GM21528 (cell line): ENCODE data around the gene OR4D5.

Experiments
- ATAC-seq: cut with Tn5 transposase; IDR thresholded peaks from one replicate; pipeline ENCODE4 v1.9.1; 2021; ENCODE audit warnings: mild to moderate bottlenecking, moderate library complexity; ENCODE audit not compliant: unreplicated experiment, low FRiP score

OR4D5 gene

DNA sequence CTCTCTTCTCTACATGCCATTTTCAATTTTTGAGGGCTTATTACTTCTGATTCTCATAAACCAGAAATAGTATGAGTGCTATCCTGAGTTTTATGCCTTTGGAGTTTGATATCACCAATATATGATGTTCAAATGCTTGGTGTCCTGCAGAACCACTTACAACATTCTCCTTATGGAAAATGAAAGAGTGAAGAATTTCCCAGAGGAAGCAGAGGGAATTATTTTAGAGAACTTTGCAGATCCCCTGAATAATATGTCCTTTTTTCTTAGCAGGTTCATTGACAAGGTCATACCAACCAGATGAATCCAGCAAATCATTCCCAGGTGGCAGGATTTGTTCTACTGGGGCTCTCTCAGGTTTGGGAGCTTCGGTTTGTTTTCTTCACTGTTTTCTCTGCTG lies at the start of gene OR4D5:
Gene OR4D5 (plus strand): TSS at position 301 of the 400 bp plus-strand sequence. CDS start 0 bp downstream, at position 301.
- no peak for ATAC-seq

DNA sequence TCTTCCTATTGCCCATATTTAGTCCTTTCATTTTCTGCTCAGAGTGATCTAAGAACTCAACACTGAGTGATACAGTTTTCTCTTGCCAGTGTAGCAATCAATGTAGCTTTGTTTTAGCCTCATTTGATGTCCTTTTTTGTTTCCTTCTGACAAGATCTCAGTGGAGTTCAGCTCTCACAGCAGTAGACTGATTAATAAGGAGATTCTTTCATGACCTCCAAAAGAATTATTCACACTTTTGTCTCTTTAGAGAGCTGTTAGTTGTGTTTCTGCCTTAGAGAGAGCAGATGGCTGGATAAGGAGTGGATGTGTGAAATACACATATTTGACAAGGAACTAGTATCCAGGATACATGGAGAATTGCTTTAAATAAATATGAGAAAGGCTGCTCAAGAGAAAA lies 47.4 kb upstream of the OR4D5 start:
- ATAC-seq: no peak

DNA sequence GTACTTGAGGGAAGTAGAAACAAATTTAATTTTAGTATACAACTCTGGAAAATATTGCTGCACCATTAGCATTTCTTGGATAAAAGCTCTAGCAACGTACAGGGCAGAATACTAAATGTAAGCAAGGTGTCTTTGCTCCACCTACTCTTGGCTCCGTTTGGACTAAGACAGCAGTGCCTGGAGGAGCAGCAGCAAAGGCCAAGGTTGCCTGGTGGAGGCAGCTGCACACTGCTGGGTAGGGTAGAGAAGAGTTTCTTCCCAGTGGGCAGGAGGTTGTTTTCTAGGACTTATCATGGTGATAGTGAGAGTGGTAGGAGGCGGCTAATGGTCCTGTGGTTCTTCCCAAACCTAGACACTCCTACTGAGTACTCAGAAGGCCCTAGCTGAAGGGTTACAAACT lies 39.6 kb upstream of the OR4D5 start:
- ATAC-seq: no peak

GRCh38 chr11:123901867-123902266 lies 37.5 kb upstream of the OR4D5 start, which contains the start of gene OR8D4:
OR8D4 (plus strand) TSS chr11:123902167; CDS start chr11:123906432, 4,265 bp downstream.
- no peak for ATAC-seq

DNA sequence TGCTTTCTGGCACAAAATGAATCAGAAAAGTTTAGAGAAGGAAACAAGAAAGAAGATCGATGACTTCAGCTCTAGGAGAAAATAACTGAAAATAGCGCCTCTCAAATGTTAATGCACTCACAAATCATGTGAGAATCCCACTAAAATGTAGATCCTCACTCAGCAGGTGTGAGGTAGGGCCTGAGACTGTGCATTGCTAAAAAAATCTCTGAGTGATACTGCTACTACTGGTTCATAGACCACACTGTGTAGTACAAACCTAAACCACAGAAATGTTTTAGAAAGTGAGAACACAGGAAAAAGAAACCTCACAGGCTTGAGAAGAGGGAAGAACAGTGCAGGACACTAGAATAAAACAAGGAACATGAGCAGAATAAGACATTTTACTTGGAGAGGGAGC lies 35.5 kb upstream of the OR4D5 start:
- peak; percentile 91 for ATAC-seq

DNA sequence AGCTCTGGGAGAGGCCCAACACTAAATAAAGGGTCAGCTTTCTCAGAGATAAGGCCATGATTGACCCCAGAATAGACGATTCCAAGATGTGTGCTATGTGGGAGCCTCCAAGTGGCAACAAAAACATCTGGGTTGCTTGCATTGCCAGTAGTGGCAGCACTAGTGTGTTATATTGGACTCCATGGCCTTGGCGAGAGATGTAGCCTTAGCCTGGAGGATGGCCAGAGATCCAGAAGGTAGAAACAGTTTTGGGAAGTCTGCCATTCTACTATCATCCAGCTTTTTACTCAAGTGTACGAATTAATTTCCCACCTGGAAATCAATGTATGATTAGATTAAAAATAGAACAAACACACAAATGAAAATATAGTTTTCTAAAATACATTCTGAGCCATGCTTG lies 34.5 kb upstream of the OR4D5 start:
- no peak for ATAC-seq

GRCh38 chr11:123905826-123906225 lies 33.6 kb upstream of the OR4D5 start:
- ATAC-seq: no peak

GRCh38 chr11:123920943-123921342 lies 18.5 kb upstream of the OR4D5 start:
- ATAC-seq: no peak

- ATAC-seq: no peak
Measured at GRCh38 chr11:123924027-123924426, 15.4 kb upstream of the OR4D5 start.

GRCh38 chr11:123942413-123942812 lies 3.0 kb downstream of the OR4D5 start:
- no peak for ATAC-seq

DNA sequence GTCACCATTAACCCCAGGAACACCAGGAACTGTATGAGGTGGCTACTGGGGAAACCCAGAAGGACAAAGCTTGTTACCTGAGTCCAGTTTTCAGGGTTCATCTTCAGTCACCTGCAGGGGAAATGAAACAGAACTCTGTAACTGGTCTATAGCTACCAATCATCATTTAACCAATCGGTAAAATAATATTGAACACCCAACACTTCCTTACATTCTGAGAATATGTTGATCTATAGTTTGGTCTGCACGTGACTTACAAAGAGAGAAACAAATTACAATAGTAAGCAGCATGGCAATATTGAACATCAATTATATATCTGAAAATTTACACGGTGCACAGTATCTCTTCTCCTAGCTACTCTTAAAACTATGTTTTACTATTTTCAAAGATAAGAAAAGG lies 4.3 kb downstream of the OR4D5 start, which contains the start of gene OR6T1:
Gene OR6T1 (minus strand): TSS at position 101 of the 400 bp plus-strand sequence. CDS start 0 bp downstream, at position 101.
- no peak for ATAC-seq

- no peak for ATAC-seq
Measured at GRCh38 chr11:123945132-123945531, 5.7 kb downstream of the OR4D5 start.

DNA sequence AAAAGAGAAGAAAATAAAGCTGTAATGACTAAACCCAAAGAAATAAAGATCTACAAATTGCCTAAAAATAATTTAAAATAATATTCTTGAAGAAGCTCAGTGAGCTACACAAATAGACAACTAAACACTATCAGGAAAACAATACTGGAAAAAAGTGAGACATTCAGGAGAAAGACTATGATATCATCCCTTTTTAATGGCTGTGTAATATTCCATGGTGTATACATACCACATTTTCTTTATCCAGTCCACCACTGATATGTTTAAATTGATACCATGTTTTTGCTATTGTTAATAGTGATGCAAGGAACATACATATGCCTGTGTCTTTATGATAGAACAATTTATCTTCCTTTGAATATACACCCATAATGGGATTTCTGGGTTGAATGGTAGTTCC lies 17.3 kb downstream of the OR4D5 start:
- no peak for ATAC-seq

- no peak for ATAC-seq
Measured at GRCh38 chr11:123973816-123974215, 34.4 kb downstream of the OR4D5 start.

GRCh38 chr11:123976770-123977560 lies 37.5 kb downstream of the OR4D5 start:
- no peak for ATAC-seq

GRCh38 chr11:123977731-123978347 lies 38.4 kb downstream of the OR4D5 start, which contains the start of gene OR10S1:
OR10S1 (minus strand) TSS chr11:123977781; CDS start chr11:123977664, 117 bp downstream.
- no peak for ATAC-seq

- no peak for ATAC-seq
Measured at GRCh38 chr11:123979311-123979710, 39.9 kb downstream of the OR4D5 start.
